ENCODE measurements around the gene DAB2. TPM values are rescaled to one million over a fixed set of nuclear protein-coding genes. Genes with fewer than 3 reads are reported as not detected.

DAB2 gene
- total and polyA plus RNA-seq, 4 donors: 29.6 to 112 (median 69.8) TPM

DNA sequence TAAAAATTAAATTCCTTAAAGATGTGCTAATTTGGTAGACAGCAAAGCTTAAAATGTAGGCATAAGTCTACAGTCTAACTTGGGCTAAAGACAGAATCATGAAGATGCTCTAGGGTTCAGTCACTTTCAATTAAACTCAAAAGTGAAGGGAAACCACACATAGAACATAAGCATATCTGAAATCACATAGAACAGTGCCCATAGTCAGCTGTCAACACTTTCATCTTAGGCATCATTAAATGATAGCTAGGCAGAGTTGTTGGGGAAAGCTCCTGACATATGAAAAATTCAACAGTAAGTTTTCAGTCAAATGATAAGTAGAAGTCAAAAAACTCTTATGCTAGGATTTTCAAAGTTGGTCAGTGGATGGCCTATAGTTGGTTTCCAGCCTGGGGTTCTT is 11.0 kb downstream of the DAB2 start:
- no peak overlapping the region for H3K9ac ChIP-seq (ENCODE audit: insufficient read depth in 1 of 2, low read length in 2 of 2)
- H3K27ac ChIP-seq (ENCODE audit: low read depth in 1 of 2, low read length in 1 of 2): no peak overlapping the region
- no peaks in the 10 kb centered on the region for H3K27me3 ChIP-seq (ENCODE audit: control insufficient read depth in 3 of 3, insufficient read depth in 3 of 3, low read length in 2 of 3)
- H3K4me1 ChIP-seq (ENCODE audit: control insufficient read depth in 5 of 5, insufficient read depth in 5 of 5, low read length in 5 of 5): peaks cover 0 to 29% (median 19%) of the 10 kb centered on the region in 5 donors
- no peaks in the 10 kb centered on the region for H3K9me3 ChIP-seq (ENCODE audit: control insufficient read depth in 4 of 4, insufficient read depth in 3 of 4, low read length in 3 of 4)
- DNase-seq (peak in 1 of 3 donors; percentile 56), ATAC-seq (ENCODE audit: insufficient read depth, low FRiP score) (no peak)
- no peak for TF ChIP-seq CTCF (IDR thresholded peaks at IDR 0.05; ENCODE audit: control extremely low read depth, extremely low read depth)
- H3K36me3 ChIP-seq (ENCODE audit: control insufficient read depth in 4 of 4, insufficient read depth in 4 of 4, low read length in 4 of 4): peaks cover 0 to 16% (median 2%) of the 10 kb centered on the region in 4 donors
- H3K4me3 ChIP-seq: no peak overlapping the region

DNA sequence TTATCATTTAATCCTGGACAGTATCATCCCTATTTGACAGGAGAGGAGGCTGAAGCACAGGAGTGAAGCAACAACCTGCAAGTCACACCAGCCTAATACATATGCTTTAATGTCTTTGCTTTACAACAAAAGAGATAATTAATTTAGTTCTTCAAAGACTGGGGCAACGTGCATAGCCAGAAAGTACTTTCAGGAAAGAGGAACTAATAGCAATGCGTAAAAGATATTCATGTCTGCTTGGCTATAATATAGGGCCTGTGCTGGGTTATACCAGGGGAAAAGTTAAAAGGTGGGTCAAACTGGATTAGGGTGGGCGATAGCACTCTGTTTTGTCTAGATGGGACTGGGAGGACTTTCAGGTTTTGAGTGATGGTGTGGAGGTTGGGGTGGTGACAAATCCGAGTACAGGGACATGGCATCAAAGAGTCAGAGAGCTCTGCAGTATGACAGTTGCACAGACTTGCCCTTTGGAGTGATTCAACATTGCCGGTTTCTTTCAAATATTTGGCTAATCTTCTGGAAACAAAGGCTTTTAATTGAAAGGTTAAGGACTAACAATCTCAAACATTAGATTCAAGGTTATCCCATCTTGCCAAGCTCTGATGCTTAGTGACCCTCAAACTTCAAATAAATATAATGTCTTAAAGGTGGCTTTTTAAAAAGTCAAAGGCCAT is 11.9 kb downstream of the DAB2 start:
- Histone ChIP-seq H3K36me3 (ENCODE audit: control insufficient read depth in 4 of 4, insufficient read depth in 4 of 4, low read length in 4 of 4) (peaks cover 2 to 16% (median 4%) of the 10 kb centered on the region in 4 donors), H3K9ac (ENCODE audit: insufficient read depth in 1 of 2, low read length in 2 of 2) (no peak overlapping the region), H3K9me3 (ENCODE audit: control insufficient read depth in 4 of 4, insufficient read depth in 3 of 4, low read length in 3 of 4) (no peaks in the 10 kb centered on the region), H3K4me3 (no peak overlapping the region), H3K27ac (ENCODE audit: low read depth in 1 of 2, low read length in 1 of 2) (no peak overlapping the region), H3K27me3 (ENCODE audit: control insufficient read depth in 3 of 3, insufficient read depth in 3 of 3, low read length in 2 of 3) (no peaks in the 10 kb centered on the region), H3K4me1 (ENCODE audit: control insufficient read depth in 5 of 5, insufficient read depth in 5 of 5, low read length in 5 of 5) (peaks cover 0 to 29% (median 19%) of the 10 kb centered on the region in 5 donors)
- WGBS, 2 donors: 65 to 73% methylated on average over 5 of the region's 5 CpGs
- no peak for TF ChIP-seq CTCF (IDR thresholded peaks at IDR 0.05; ENCODE audit: control extremely low read depth, extremely low read depth)
- ATAC-seq (ENCODE audit: insufficient read depth, low FRiP score) (no peak), DNase-seq (no peak)

- DNase-seq (no peak), ATAC-seq (ENCODE audit: insufficient read depth, low FRiP score) (no peak)
- Histone ChIP-seq H3K4me1 (ENCODE audit: control insufficient read depth in 5 of 5, insufficient read depth in 5 of 5, low read length in 5 of 5) (peaks cover 0 to 29% (median 19%) of the 10 kb centered on the region in 5 donors), H3K27ac (ENCODE audit: low read depth in 1 of 2, low read length in 1 of 2) (peak overlapping the region in 1 of 2 donors; percentile 9), H3K27me3 (ENCODE audit: control insufficient read depth in 3 of 3, insufficient read depth in 3 of 3, low read length in 2 of 3) (no peaks in the 10 kb centered on the region), H3K36me3 (ENCODE audit: control insufficient read depth in 4 of 4, insufficient read depth in 4 of 4, low read length in 4 of 4) (peaks cover 2 to 10% (median 3%) of the 10 kb centered on the region in 4 donors), H3K4me3 (no peak overlapping the region), H3K9me3 (ENCODE audit: control insufficient read depth in 4 of 4, insufficient read depth in 3 of 4, low read length in 3 of 4) (no peaks in the 10 kb centered on the region), H3K9ac (ENCODE audit: insufficient read depth in 1 of 2, low read length in 2 of 2) (no peak overlapping the region)
- WGBS, 2 donors: 94 to 97% methylated on average over 4 of the region's 4 CpGs
- TF ChIP-seq CTCF (IDR thresholded peaks at IDR 0.05; ENCODE audit: control extremely low read depth, extremely low read depth): no peak
Measured at GRCh38 chr5:39411985-39412384, 12.8 kb downstream of the DAB2 start.

Data from lung (tissue), 12 donors.